DND-41 (cell line): ENCODE measurements around the gene TEC.
A peak's percentile ranks its signal among the peaks of the same experiment; 100 is the strongest.

Experiments
- ATAC-seq: fragments of 200-7000 bp; cut with Tn5 transposase; 3 replicates; pipeline ENCODE4 v1.9.1; 2021; ENCODE audit warnings: low read depth; ENCODE audit not compliant: insufficient read depth
- DNase-seq: peaks from one replicate; pipeline ENCODE4 v3.0.0-alpha.2; 2020
- H2AFZ ChIP-seq: 2 replicates; pipeline ENCODE4 v1.6.0; 2012; ENCODE audit warnings: low read depth, low read length
- H3K27ac ChIP-seq: 2 replicates; pipeline ENCODE4 v1.5.1; 2012; ENCODE audit warnings: low read length, inconsistent platforms
- H3K27me3 ChIP-seq: fragments of 200-600 bp; sonication (generic); 2 replicates; pipeline ENCODE4 v1.6.0; 2012; ENCODE audit warnings: low read length, mild to moderate bottlenecking, inconsistent platforms; ENCODE audit not compliant: insufficient read depth, poor library complexity
- H3K36me3 ChIP-seq: 2 replicates; pipeline ENCODE4 v1.5.1; 2012; ENCODE audit warnings: low read length, inconsistent platforms; ENCODE audit not compliant: insufficient read depth
- H3K4me1 ChIP-seq: 2 replicates; pipeline ENCODE4 v1.5.1; 2012; ENCODE audit warnings: mild to moderate bottlenecking, low read length; ENCODE audit not compliant: insufficient read depth
- H3K4me2 ChIP-seq: 2 replicates; pipeline ENCODE4 v1.6.0; 2012; ENCODE audit warnings: mild to moderate bottlenecking, moderate library complexity, low read length, inconsistent platforms; ENCODE audit not compliant: insufficient read depth
- H3K4me3 ChIP-seq, 2 experiments: fragments of 200-600 bp in 1 of 2; shearing (Covaris generic) in 1 of 2; 2 replicates each; pipeline ENCODE4 v1.5.1; 2012 to 2016; ENCODE audit warnings: inconsistent platforms in 2 of 2, low read length in 2 of 2, mild to moderate bottlenecking in 2 of 2, low read depth in 1 of 2, moderate library complexity in 1 of 2
- H3K79me2 ChIP-seq: 2 replicates; pipeline ENCODE4 v1.6.0; 2012; ENCODE audit warnings: low read length, inconsistent platforms; ENCODE audit not compliant: insufficient read depth
- H3K9ac ChIP-seq: 2 replicates; pipeline ENCODE4 v1.6.0; 2012; ENCODE audit warnings: low read depth, mild to moderate bottlenecking, inconsistent platforms, low read length, moderate library complexity
- H3K9me3 ChIP-seq: 2 replicates; pipeline ENCODE4 v1.5.1; 2012; ENCODE audit warnings: low read length, moderate library complexity, mild to moderate bottlenecking, inconsistent platforms; ENCODE audit not compliant: insufficient read depth, severe bottlenecking
- H4K20me1 ChIP-seq: 2 replicates; pipeline ENCODE4 v1.6.0; 2012; ENCODE audit warnings: low read length; ENCODE audit not compliant: insufficient read depth
- EZH2 ChIP-seq: IDR thresholded peaks from 3 replicates; pipeline ENCODE4 v1.6.1; 2012; ENCODE audit warnings: borderline replicate concordance, low read depth, mild to moderate bottlenecking, moderate library complexity, low read length, inconsistent platforms; ENCODE audit not compliant: severe bottlenecking
- TF ChIP-seq, protein P1 (sequence below): IDR thresholded peaks from 2 replicates; pipeline ENCODE4 v1.5.1; 2012; ENCODE audit warnings: borderline replicate concordance, low read length, moderate library complexity, mild to moderate bottlenecking; ENCODE audit not compliant: poor library complexity, severe bottlenecking; ENCODE audit errors: extremely low read depth

Gene TEC

GRCh38 chr4:48138936-48139335, 130.7 kb downstream of the TEC start:
- Histone ChIP-seq H2AFZ (no peak overlapping the region), H3K27ac (no peak overlapping the region), H4K20me1 (no peaks in the 10 kb centered on the region), H3K4me1 (no peaks in the 10 kb centered on the region), H3K9me3 (no peaks in the 10 kb centered on the region), H3K4me2 (no peak overlapping the region), H3K27me3 (no peaks in the 10 kb centered on the region), H3K9ac (no peak overlapping the region), H3K79me2 (no peaks in the 10 kb centered on the region), H3K4me3 (no peak overlapping the region), H3K36me3 (no peaks in the 10 kb centered on the region)
- ATAC-seq = no peak
- TF ChIP-seq EZH2 = no peak
- TF ChIP-seq, protein P1, sequence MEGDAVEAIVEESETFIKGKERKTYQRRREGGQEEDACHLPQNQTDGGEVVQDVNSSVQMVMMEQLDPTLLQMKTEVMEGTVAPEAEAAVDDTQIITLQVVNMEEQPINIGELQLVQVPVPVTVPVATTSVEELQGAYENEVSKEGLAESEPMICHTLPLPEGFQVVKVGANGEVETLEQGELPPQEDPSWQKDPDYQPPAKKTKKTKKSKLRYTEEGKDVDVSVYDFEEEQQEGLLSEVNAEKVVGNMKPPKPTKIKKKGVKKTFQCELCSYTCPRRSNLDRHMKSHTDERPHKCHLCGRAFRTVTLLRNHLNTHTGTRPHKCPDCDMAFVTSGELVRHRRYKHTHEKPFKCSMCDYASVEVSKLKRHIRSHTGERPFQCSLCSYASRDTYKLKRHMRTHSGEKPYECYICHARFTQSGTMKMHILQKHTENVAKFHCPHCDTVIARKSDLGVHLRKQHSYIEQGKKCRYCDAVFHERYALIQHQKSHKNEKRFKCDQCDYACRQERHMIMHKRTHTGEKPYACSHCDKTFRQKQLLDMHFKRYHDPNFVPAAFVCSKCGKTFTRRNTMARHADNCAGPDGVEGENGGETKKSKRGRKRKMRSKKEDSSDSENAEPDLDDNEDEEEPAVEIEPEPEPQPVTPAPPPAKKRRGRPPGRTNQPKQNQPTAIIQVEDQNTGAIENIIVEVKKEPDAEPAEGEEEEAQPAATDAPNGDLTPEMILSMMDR = no peak
- no peak for DNase-seq

DNA sequence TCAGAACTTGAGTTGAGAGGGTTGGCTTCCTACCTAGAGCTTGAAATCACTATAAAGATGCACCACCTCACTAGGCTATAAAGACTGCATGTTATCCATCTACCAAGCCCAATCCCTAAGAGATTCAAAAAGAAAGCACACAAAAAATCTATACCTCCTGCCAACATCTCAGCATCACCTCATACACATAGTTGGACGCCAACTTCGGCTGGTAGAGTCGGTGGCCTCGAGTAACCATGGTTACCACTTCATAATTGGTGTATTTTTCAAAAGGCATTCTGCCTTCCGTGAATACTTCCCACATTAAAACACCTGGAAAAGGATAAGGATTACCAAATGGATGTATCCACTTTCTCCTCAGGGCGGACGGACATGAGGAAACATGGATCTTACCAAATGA, 131.1 kb downstream of the TEC start:
- no peak for ATAC-seq
- Histone ChIP-seq H3K79me2 (no peaks in the 10 kb centered on the region), H3K27me3 (no peaks in the 10 kb centered on the region), H3K9ac (no peak overlapping the region), H3K27ac (no peak overlapping the region), H3K4me2 (no peak overlapping the region), H3K9me3 (no peaks in the 10 kb centered on the region), H3K36me3 (no peaks in the 10 kb centered on the region), H2AFZ (no peak overlapping the region), H3K4me3 (no peak overlapping the region), H4K20me1 (no peaks in the 10 kb centered on the region), H3K4me1 (no peaks in the 10 kb centered on the region)
- DNase-seq = no peak
- TF ChIP-seq, protein P1 = no peak
- TF ChIP-seq EZH2 = no peak

GRCh38 chr4:48137846-48138245, 131.8 kb downstream of the TEC start:
- Histone ChIP-seq H3K4me3 (no peak overlapping the region), H3K27ac (no peak overlapping the region), H2AFZ (no peak overlapping the region), H3K9me3 (no peaks in the 10 kb centered on the region), H3K4me1 (no peaks in the 10 kb centered on the region), H3K36me3 (no peaks in the 10 kb centered on the region), H3K4me2 (no peak overlapping the region), H3K27me3 (no peaks in the 10 kb centered on the region), H3K79me2 (no peaks in the 10 kb centered on the region), H4K20me1 (no peaks in the 10 kb centered on the region), H3K9ac (no peak overlapping the region)
- DNase-seq (no peak), ATAC-seq (0 out of 3 replicates have a peak, but pooled peaks have one; percentile 46)
- TF ChIP-seq, protein P1 = no peak
- TF ChIP-seq EZH2 = no peak

DNA sequence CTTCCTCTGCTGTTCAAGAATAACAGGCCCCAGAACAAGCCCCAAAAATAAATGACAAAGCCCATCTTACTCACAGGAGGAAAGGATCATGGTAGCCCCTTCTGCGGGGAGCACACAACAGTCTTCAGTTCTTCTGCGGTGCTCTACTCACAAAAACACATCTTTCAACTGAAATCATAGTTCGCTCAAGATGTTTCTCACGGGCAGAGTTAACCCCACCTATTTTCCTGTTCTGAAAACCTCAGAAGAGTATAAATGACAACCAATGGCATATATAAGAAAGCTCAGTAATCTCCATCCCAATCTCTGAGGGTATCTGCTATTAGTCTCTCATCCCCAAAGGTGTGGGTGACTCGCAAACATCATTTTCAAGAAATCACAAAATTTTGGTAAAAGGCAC, 135.6 kb downstream of the TEC start, which contains the start of gene TXK:
TXK (minus strand) TSS at position 170 of the 400 bp plus-strand sequence; CDS start at position 90, 80 bp downstream.
- Histone ChIP-seq H3K9me3 (no peaks in the 10 kb centered on the region), H3K36me3 (no peaks in the 10 kb centered on the region), H3K27me3 (peaks cover 5% of the 10 kb centered on the region), H3K4me1 (no peaks in the 10 kb centered on the region), H3K9ac (no peak within 1 kb of the TSS), H4K20me1 (no peaks in the 10 kb centered on the region), H3K4me2 (no peak within 1 kb of the TSS), H3K4me3 (no peak within 1 kb of the TSS), H3K79me2 (no peaks in the 10 kb centered on the region), H3K27ac (no peak within 1 kb of the TSS), H2AFZ (no peak within 1 kb of the TSS)
- DNase-seq (no peak), ATAC-seq (no peak)
- TF ChIP-seq, protein P1 = no peak
- TF ChIP-seq EZH2 = no peak
